Mesothelial cell of epicardium (in vitro differentiated cells): ENCODE results near the gene CCDC27. TPM values are rescaled to one million over a fixed set of nuclear protein-coding genes. Genes with fewer than 3 reads are reported as not detected.
"Not testable (repeated sequence)": the region's sequence is repeated elsewhere in the genome, so short reads cannot be mapped to it uniquely, and the experiment has no call there.

Experiments
- DNase-seq, 2 experiments: peaks; one replicate each; pipeline ENCODE4 v3.0.0; 2021; ENCODE audit warnings: low spot score in 2 of 2; ENCODE audit not compliant: unreplicated experiment in 2 of 2
- H3K27ac Mint-ChIP-seq: 2 replicates; pipeline ENCODE4 v1.8.0; 2021; ENCODE audit warnings: mixed read lengths
- H3K27me3 Mint-ChIP-seq: 2 replicates; pipeline ENCODE4 v1.8.0; 2021; ENCODE audit warnings: low read depth, mixed read lengths
- H3K36me3 Mint-ChIP-seq: 2 replicates; pipeline ENCODE4 v1.8.0; 2021; ENCODE audit warnings: mixed read lengths
- H3K4me1 Mint-ChIP-seq: 2 replicates; pipeline ENCODE4 v1.8.0; 2021; ENCODE audit warnings: mixed read lengths
- H3K4me3 Mint-ChIP-seq: 2 replicates; pipeline ENCODE4 v1.8.0; 2021; ENCODE audit warnings: mild to moderate bottlenecking, moderate library complexity, mixed read lengths
- H3K9me3 Mint-ChIP-seq: 2 replicates; pipeline ENCODE4 v1.8.0; 2021; ENCODE audit warnings: mixed read lengths
- CTCF ChIP-seq: fragments of 200-600 bp; sonication (generic); IDR thresholded peaks from one replicate; pipeline ENCODE4 v1.5.0; 2021; ENCODE audit warnings: antibody characterized with exemption; ENCODE audit not compliant: unreplicated experiment
- total RNA-seq: library from RNA; stranded (reverse); gene quantifications from 3 replicates; pipeline ENCODE4 v1.2.1, GENCODE V29; 2021

Gene CCDC27
- total RNA-seq, 1 donor from 2014 or later, result not detected

GRCh38 chr1:3795453-3796214, 43.4 kb downstream of the CCDC27 start:
- H3K27ac Mint-ChIP-seq, result peak overlapping the region; percentile 43

GRCh38 chr1:3796215-3797061, 44.2 kb downstream of the CCDC27 start, which contains the start of gene LRRC47:
LRRC47 (minus strand) TSS chr1:3796498; CDS start chr1:3796476, 22 bp downstream.
- H3K4me3 Mint-ChIP-seq, result peak within 1 kb of the TSS; percentile 95
- peak; percentile 82 to 93 for DNase-seq
- no peak for TF ChIP-seq CTCF
- H3K36me3 Mint-ChIP-seq, result peaks cover 4% of the 10 kb centered on the region
- peak within 1 kb of the TSS; percentile 87 for H3K27ac Mint-ChIP-seq
- H3K27me3 Mint-ChIP-seq, result peaks cover 21% of the 10 kb centered on the region
- H3K9me3 Mint-ChIP-seq, result peaks cover 4% of the 10 kb centered on the region
- peaks cover 20% of the 10 kb centered on the region for H3K4me1 Mint-ChIP-seq

More at GRCh38 chr1:3795453-3796214, 43.4 kb downstream of the CCDC27 start:
- Mint-ChIP-seq H3K4me1 (peaks cover 20% of the 10 kb centered on the region), H3K9me3 (no peaks in the 10 kb centered on the region), H3K4me3 (peak overlapping the region; percentile 81), H3K27me3 (peaks cover 13% of the 10 kb centered on the region), H3K36me3 (peaks cover 4% of the 10 kb centered on the region)
- no peak for TF ChIP-seq CTCF
- no peak for DNase-seq

- DNase-seq, result no peak
- H3K27ac Mint-ChIP-seq, result no peak overlapping the region
- H3K27me3 Mint-ChIP-seq, result peaks cover 51% of the 10 kb centered on the region
- peaks cover 12% of the 10 kb centered on the region for H3K4me1 Mint-ChIP-seq
- no peak for TF ChIP-seq CTCF
- H3K36me3 Mint-ChIP-seq, result no peaks in the 10 kb centered on the region
- H3K4me3 Mint-ChIP-seq, result no peak overlapping the region
- H3K9me3 Mint-ChIP-seq, result peaks cover 4% of the 10 kb centered on the region
These were observed 47.9 kb downstream of the CCDC27 start for GRCh38 chr1:3799976-3800685.

- H3K4me1 Mint-ChIP-seq, H3K36me3 Mint-ChIP-seq, H3K27ac Mint-ChIP-seq, H3K9me3 Mint-ChIP-seq, DNase-seq, H3K4me3 Mint-ChIP-seq: not testable (repeated sequence)
- peaks cover 51% of the 10 kb centered on the region for H3K27me3 Mint-ChIP-seq
These were observed 48.5 kb downstream of the CCDC27 start for GRCh38 chr1:3800795-3801194.

- TF ChIP-seq CTCF, result no peak
- peaks cover 50% of the 10 kb centered on the region for H3K27me3 Mint-ChIP-seq
- no peak for DNase-seq
- peaks cover 11% of the 10 kb centered on the region for H3K9me3 Mint-ChIP-seq
- H3K27ac Mint-ChIP-seq, result no peak overlapping the region
- H3K4me3 Mint-ChIP-seq, result no peak overlapping the region
- no peaks in the 10 kb centered on the region for H3K4me1 Mint-ChIP-seq
- no peaks in the 10 kb centered on the region for H3K36me3 Mint-ChIP-seq
These were observed 51.8 kb downstream of the CCDC27 start for GRCh38 chr1:3803905-3804626.

GRCh38 chr1:3804627-3804944, 52.3 kb downstream of the CCDC27 start:
- Mint-ChIP-seq H3K27me3 (peaks cover 48% of the 10 kb centered on the region), H3K9me3 (peaks cover 11% of the 10 kb centered on the region)
- not testable (repeated sequence) for DNase-seq, H3K27ac Mint-ChIP-seq, H3K4me1 Mint-ChIP-seq, H3K4me3 Mint-ChIP-seq, H3K36me3 Mint-ChIP-seq
